OCI-LY1 (cell line): Measurements from ENCODE around the gene GFOD2.

Experiments used
- H2AFZ ChIP-seq: fragments of 200-600 bp; sonication (generic), shearing (Covaris generic); 2 replicates; pipeline ENCODE4 v1.6.0; 2014; ENCODE audit warnings: antibody characterized with exemption, mild to moderate bottlenecking, low read length
- H3F3A ChIP-seq: fragments of 200-600 bp; sonication (generic), shearing (Covaris generic); 2 replicates; pipeline ENCODE4 v1.6.0; 2014; ENCODE audit warnings: mild to moderate bottlenecking, antibody characterized with exemption, low read length, moderate library complexity; ENCODE audit not compliant: insufficient read depth
- H3K27ac ChIP-seq: fragments of 200-600 bp; sonication (generic); 2 replicates; pipeline ENCODE4 v1.5.1; 2014; ENCODE audit warnings: low read length, mixed run types, mild to moderate bottlenecking, low read depth; ENCODE audit not compliant: poor library complexity, severe bottlenecking
- H3K27me3 ChIP-seq: fragments of 200-600 bp; sonication (generic); 2 replicates; pipeline ENCODE4 v1.6.0; 2014; ENCODE audit warnings: antibody characterized with exemption, mild to moderate bottlenecking, low read length, moderate library complexity; ENCODE audit not compliant: insufficient read depth
- H3K36me3 ChIP-seq: fragments of 200-600 bp; sonication (generic); 2 replicates; pipeline ENCODE4 v1.6.1; 2014; ENCODE audit warnings: mild to moderate bottlenecking, antibody characterized with exemption, low read length, moderate library complexity, mixed read lengths; ENCODE audit not compliant: insufficient read depth
- H3K4me1 ChIP-seq: fragments of 200-600 bp; sonication (generic); 2 replicates; pipeline ENCODE4 v1.5.1; 2014; ENCODE audit warnings: mild to moderate bottlenecking, low read length, moderate library complexity; ENCODE audit not compliant: insufficient read depth, severe bottlenecking
- H3K4me2 ChIP-seq: fragments of 200-600 bp; sonication (generic), shearing (Covaris generic); 2 replicates; pipeline ENCODE4 v1.6.1; 2014; ENCODE audit warnings: low read length
- H3K4me3 ChIP-seq: fragments of 200-600 bp; sonication (generic); 2 replicates; pipeline ENCODE4 v1.5.1; 2014; ENCODE audit warnings: low read length, low read depth, mild to moderate bottlenecking, mixed read lengths; ENCODE audit not compliant: poor library complexity, severe bottlenecking
- H3K79me2 ChIP-seq: fragments of 200-600 bp; shearing (Covaris generic); 2 replicates; pipeline ENCODE4 v1.6.1; 2016; ENCODE audit warnings: mixed run types, low read length, mixed read lengths; ENCODE audit not compliant: insufficient read depth
- H3K9ac ChIP-seq: fragments of 200-600 bp; sonication (generic), shearing (Covaris generic); 2 replicates; pipeline ENCODE4 v1.6.1; 2014; ENCODE audit warnings: mild to moderate bottlenecking, low read length, mixed read lengths
- H3K9me2 ChIP-seq: fragments of 200-600 bp; sonication (generic), shearing (Covaris generic); 2 replicates; pipeline ENCODE4 v1.6.1; 2014; ENCODE audit warnings: low read depth, mild to moderate bottlenecking, low read length, mixed read lengths
- H3K9me3 ChIP-seq: fragments of 200-600 bp; shearing (Covaris generic); 2 replicates; pipeline ENCODE4 v1.6.1; 2014; ENCODE audit warnings: low read length, mixed read lengths
- H4K20me1 ChIP-seq: fragments of 200-600 bp; sonication (generic), shearing (Covaris generic); 2 replicates; pipeline ENCODE4 v1.6.0; 2016; ENCODE audit warnings: mild to moderate bottlenecking, low read length; ENCODE audit not compliant: insufficient read depth
- CTCF ChIP-seq: fragments of 200-600 bp; sonication (generic), shearing (Covaris generic); IDR thresholded peaks from 2 replicates; pipeline ENCODE4 v1.5.1; 2017; ENCODE audit warnings: mild to moderate bottlenecking, antibody characterized with exemption, low read length, moderate library complexity, mixed read lengths
- EZH2 ChIP-seq: fragments of 200-600 bp; sonication (generic), shearing (Covaris generic); IDR thresholded peaks from 2 replicates; pipeline ENCODE4 v1.8.0; 2017; ENCODE audit warnings: borderline replicate concordance, mixed run types, mild to moderate bottlenecking, antibody characterized with exemption, low read length, moderate library complexity, mixed read lengths

Gene GFOD2

GRCh38 chr16:67678354-67679023, 40.6 kb downstream of the GFOD2 start:
- Histone ChIP-seq H3K27me3 (no peaks in the 10 kb centered on the region), H3K4me3 (no peak overlapping the region), H3K4me2 (no peak overlapping the region), H3F3A (no peaks in the 10 kb centered on the region), H3K4me1 (peaks cover 11% of the 10 kb centered on the region), H2AFZ (no peak overlapping the region), H3K79me2 (no peaks in the 10 kb centered on the region), H3K9me2 (no peaks in the 10 kb centered on the region), H3K27ac (no peak overlapping the region), H3K36me3 (peaks cover 16% of the 10 kb centered on the region; the same call in 1 of the 2 replicates), H3K9me3 (no peaks in the 10 kb centered on the region), H3K9ac (no peak overlapping the region), H4K20me1 (no peaks in the 10 kb centered on the region)
- TF ChIP-seq CTCF (no peak), EZH2 (no peak)

GRCh38 chr16:67677712-67678111, 41.4 kb downstream of the GFOD2 start:
- Histone ChIP-seq H3K9me3 (no peaks in the 10 kb centered on the region), H3K4me1 (peaks cover 18% of the 10 kb centered on the region), H3F3A (no peaks in the 10 kb centered on the region), H3K9me2 (no peaks in the 10 kb centered on the region), H3K4me3 (no peak overlapping the region), H3K27me3 (no peaks in the 10 kb centered on the region), H3K36me3 (peaks cover 9% of the 10 kb centered on the region; the same call in 1 of the 2 replicates), H4K20me1 (no peaks in the 10 kb centered on the region), H3K27ac (no peak overlapping the region), H2AFZ (no peak overlapping the region), H3K9ac (no peak overlapping the region), H3K4me2 (no peak overlapping the region), H3K79me2 (no peaks in the 10 kb centered on the region)
- no peak for TF ChIP-seq EZH2
- TF ChIP-seq CTCF = no peak

GRCh38 chr16:67676939-67677338, 42.2 kb downstream of the GFOD2 start:
- Histone ChIP-seq H3K9me2 (no peaks in the 10 kb centered on the region), H4K20me1 (no peaks in the 10 kb centered on the region), H3K27me3 (no peaks in the 10 kb centered on the region), H3K4me3 (no peak overlapping the region), H3K79me2 (no peaks in the 10 kb centered on the region), H3F3A (no peaks in the 10 kb centered on the region), H3K36me3 (peaks cover 6% of the 10 kb centered on the region; the same call in 1 of the 2 replicates), H3K27ac (no peak overlapping the region), H3K4me1 (peaks cover 18% of the 10 kb centered on the region), H3K9me3 (no peaks in the 10 kb centered on the region), H2AFZ (no peak overlapping the region), H3K9ac (no peak overlapping the region), H3K4me2 (no peak overlapping the region)
- no peak for TF ChIP-seq CTCF
- TF ChIP-seq EZH2 = no peak
